Dermis microvascular lymphatic vessel endothelial cell (primary cell): Measurements from ENCODE around the gene NTM. TPM values are rescaled to one million over a fixed set of nuclear protein-coding genes. Genes with fewer than 3 reads are reported as not detected.

Experiments used
- DNase-seq, 2 donors: peaks; one replicate each; pipeline versions ENCODE4 v3.0.0 to v3.0.0-alpha.2; 2010; ENCODE audit warnings: low read depth in 2 of 2
- total RNA-seq: library from RNA; depleted of rRNA; stranded (reverse); fragments of >200 nt; gene quantifications from 2 replicates; pipeline ENCODE4 v1.2.1, GENCODE V29; 2014

Gene NTM
- total RNA-seq, 1 donor from 2014 or later: under 0.01 TPM

GRCh38 chr11:131987703-131988102, 617.3 kb downstream of the NTM start:
- DNase-seq: no peak

GRCh38 chr11:131991606-131992005, 621.2 kb downstream of the NTM start:
- DNase-seq: no peak

- no peak for DNase-seq
These were observed 622.8 kb downstream of the NTM start for GRCh38 chr11:131993246-131993645.

GRCh38 chr11:131998020-131998419, 627.6 kb downstream of the NTM start:
- no peak for DNase-seq

GRCh38 chr11:131999084-131999483, 628.7 kb downstream of the NTM start:
- DNase-seq: no peak

- DNase-seq: no peak
These were observed 629.5 kb downstream of the NTM start for GRCh38 chr11:131999955-132000354.

- no peak for DNase-seq
These were observed 635.5 kb downstream of the NTM start for GRCh38 chr11:132005887-132006286.

GRCh38 chr11:132006884-132007580, 636.6 kb downstream of the NTM start:
- no peak for DNase-seq

- DNase-seq: no peak
These were observed 637.8 kb downstream of the NTM start for GRCh38 chr11:132008226-132008625.

GRCh38 chr11:132008872-132009271, 638.5 kb downstream of the NTM start:
- DNase-seq: no peak

- no peak for DNase-seq
These were observed 649.6 kb downstream of the NTM start for GRCh38 chr11:132020001-132020400.

- DNase-seq: no peak
These were observed 651.9 kb downstream of the NTM start for GRCh38 chr11:132022285-132022684.

GRCh38 chr11:132022733-132023478, 652.5 kb downstream of the NTM start:
- no peak for DNase-seq

GRCh38 chr11:132024587-132025295, 654.3 kb downstream of the NTM start:
- peak in 1 of 2 donors; percentile 30 for DNase-seq

GRCh38 chr11:132026746-132027145, 656.3 kb downstream of the NTM start:
- peak in 1 of 2 donors; percentile 3 for DNase-seq

GRCh38 chr11:132028380-132029240, 658.2 kb downstream of the NTM start:
- DNase-seq: peak; percentile 17 to 65

GRCh38 chr11:132030896-132031295, 660.5 kb downstream of the NTM start:
- DNase-seq: no peak

- no peak for DNase-seq
These were observed 662.1 kb downstream of the NTM start for GRCh38 chr11:132032555-132032954.

GRCh38 chr11:132033051-132033450, 662.6 kb downstream of the NTM start:
- DNase-seq: no peak

- DNase-seq: no peak
These were observed 664.8 kb downstream of the NTM start for GRCh38 chr11:132035228-132035627.

GRCh38 chr11:132035766-132036165, 665.4 kb downstream of the NTM start:
- DNase-seq: no peak
